ENCODE measurements around the gene FKBP2. TPM values are rescaled to one million over a fixed set of nuclear protein-coding genes. Genes with fewer than 3 reads are reported as not detected.
A peak's percentile ranks its signal among the peaks of the same experiment; 100 is the strongest.

FKBP2 gene
- total RNA-seq: 50.0 TPM
- long read RNA-seq, transcript FKBP2-201 (6 exons, 657 nt): major isoform, 40 of 57 reads
- long read RNA-seq, transcript FKBP2-202 (6 exons, 1,002 nt): minor isoform, 9 of 57 reads
- long read RNA-seq, partial matches to known transcripts: 4 of 57 reads
- long read RNA-seq, other reads (novel, unspliced or antisense): 2 of 57 reads

GRCh38 chr11:64240435-64241240 lies at the start of gene FKBP2:
TSS of gene FKBP2 (plus strand) at chr11:64241095. CDS start at chr11:64242388, 1,293 bp downstream.
- DNase-seq (peak; percentile 99), ATAC-seq (peak; percentile 76)
- intact Hi-C loops (cut with micrococcal nuclease): no loop called here

GRCh38 chr11:64192434-64192833 lies 48.5 kb upstream of the FKBP2 start:
- intact Hi-C loops (cut with micrococcal nuclease): no loop called here
- ATAC-seq (no peak), DNase-seq (no peak)

GRCh38 chr11:64196626-64197025 lies 44.3 kb upstream of the FKBP2 start:
- intact Hi-C loops (cut with micrococcal nuclease): no loop called here
- ATAC-seq: no peak
- DNase-seq: no peak

- ATAC-seq: no peak
- intact Hi-C loops (cut with micrococcal nuclease): no loop called here
These were observed 42.4 kb upstream of the FKBP2 start for GRCh38 chr11:64198511-64198910.

GRCh38 chr11:64201543-64201942 lies 39.4 kb upstream of the FKBP2 start:
- ATAC-seq (no peak), DNase-seq (no peak)
- intact Hi-C loops (cut with micrococcal nuclease): no loop called here

More at GRCh38 chr11:64198511-64198910, 42.4 kb upstream of the FKBP2 start:
- DNase-seq: no peak

GRCh38 chr11:64202992-64203391 lies 37.9 kb upstream of the FKBP2 start:
- intact Hi-C loops (cut with micrococcal nuclease): no loop called here
- ATAC-seq: no peak

GRCh38 chr11:64203421-64204079 lies 37.3 kb upstream of the FKBP2 start:
- DNase-seq: no peak
- intact Hi-C loops (cut with micrococcal nuclease): no loop called here

More at GRCh38 chr11:64202992-64203391, 37.9 kb upstream of the FKBP2 start:
- no peak for DNase-seq

GRCh38 chr11:64204080-64204440 lies 36.8 kb upstream of the FKBP2 start:
- no peak for ATAC-seq
- intact Hi-C loops (cut with micrococcal nuclease): no loop called here
- no peak for DNase-seq

More at GRCh38 chr11:64203421-64204079, 37.3 kb upstream of the FKBP2 start:
- no peak for ATAC-seq

GRCh38 chr11:64204464-64204989 lies 36.4 kb upstream of the FKBP2 start:
- intact Hi-C loops (cut with micrococcal nuclease): no loop called here
- ATAC-seq: peak; percentile 64
- peak; percentile 88 for DNase-seq

- peak; percentile 78 for DNase-seq
- intact Hi-C loops (cut with micrococcal nuclease): no loop called here
- ATAC-seq: peak; percentile 43
These were observed 34.2 kb upstream of the FKBP2 start, which contains the start of gene FERMT3 for GRCh38 chr11:64206457-64207255. TSS of gene FERMT3 (plus strand) at chr11:64206721. CDS start at chr11:64207365, 644 bp downstream.

- intact Hi-C loops (cut with micrococcal nuclease): no loop called here
- peak; percentile 78 for DNase-seq
- peak; percentile 72 for ATAC-seq
These were observed 33.4 kb upstream of the FKBP2 start for GRCh38 chr11:64207256-64208085.

GRCh38 chr11:64208086-64208795 lies 32.7 kb upstream of the FKBP2 start:
- DNase-seq (no peak), ATAC-seq (peak; percentile 3)
- intact Hi-C loops (cut with micrococcal nuclease): no loop called here

GRCh38 chr11:64208796-64209562 lies 31.9 kb upstream of the FKBP2 start:
- ATAC-seq (no peak), DNase-seq (no peak)
- intact Hi-C loops (cut with micrococcal nuclease): no loop called here

- DNase-seq (no peak), ATAC-seq (no peak)
- intact Hi-C loops (cut with micrococcal nuclease): no loop called here
These were observed 31.4 kb upstream of the FKBP2 start for GRCh38 chr11:64209563-64209843.

GRCh38 chr11:64210301-64211020 lies 30.4 kb upstream of the FKBP2 start:
- DNase-seq (no peak), ATAC-seq (no peak)
- intact Hi-C loops (cut with micrococcal nuclease): no loop called here

GRCh38 chr11:64211181-64211872 lies 29.6 kb upstream of the FKBP2 start:
- no peak for ATAC-seq
- DNase-seq: no peak
- intact Hi-C loops (cut with micrococcal nuclease): no loop called here

All from left ventricle myocardium superior (tissue), 1 donor.